Stimulated activated CD4-positive, alpha-beta T cell treated with anti-CD3 and anti-CD28 coated beads, Interleukin-4, amount 100 ng/mL, for 24 hours (primary cell): ENCODE measurements around the gene OCEL1.

Experiments used
- DNase-seq: peaks from one replicate; pipeline ENCODE4 v3.0.0-alpha.2; 2020

Gene OCEL1

GRCh38 chr19:17210296-17210695 lies 15.7 kb upstream of the OCEL1 start:
- no peak for DNase-seq

- DNase-seq: no peak
Measured at GRCh38 chr19:17211547-17212446, 14.2 kb upstream of the OCEL1 start.

GRCh38 chr19:17213334-17213733 lies 12.7 kb upstream of the OCEL1 start:
- no peak for DNase-seq

- DNase-seq: no peak
Measured at GRCh38 chr19:17214508-17215126, 11.4 kb upstream of the OCEL1 start.

GRCh38 chr19:17215127-17215971 lies 10.7 kb upstream of the OCEL1 start, which contains the start of gene USE1:
Gene USE1, plus strand, starts transcription at chr19:17215357. Its CDS starts 49 bp downstream, at chr19:17215406.
- DNase-seq: peak; percentile 89

GRCh38 chr19:17216058-17216670 lies 9.9 kb upstream of the OCEL1 start:
- DNase-seq: no peak

- no peak for DNase-seq
Measured at GRCh38 chr19:17219286-17219685, 6.7 kb upstream of the OCEL1 start.

- DNase-seq: peak; percentile 29
Measured at GRCh38 chr19:17220207-17220758, 5.7 kb upstream of the OCEL1 start.

GRCh38 chr19:17225053-17225452 lies 973 bp upstream of the OCEL1 start:
- DNase-seq: no peak

- no peak for DNase-seq
Measured at GRCh38 chr19:17227798-17228367, 1.9 kb downstream of the OCEL1 start.

- DNase-seq: no peak
Measured at GRCh38 chr19:17229890-17230289, 3.9 kb downstream of the OCEL1 start.

GRCh38 chr19:17232258-17232657 lies 6.2 kb downstream of the OCEL1 start:
- DNase-seq: no peak

- DNase-seq: peak; percentile 67
Measured at GRCh38 chr19:17234911-17235299, 8.9 kb downstream of the OCEL1 start.

- DNase-seq: peak; percentile 72
Measured at GRCh38 chr19:17235300-17235970, 9.4 kb downstream of the OCEL1 start.

GRCh38 chr19:17235971-17236777 lies 10.1 kb downstream of the OCEL1 start:
- DNase-seq: peak; percentile 22

- DNase-seq: no peak
Measured at GRCh38 chr19:17236811-17237543, 11.0 kb downstream of the OCEL1 start.

GRCh38 chr19:17237747-17238706 lies 12.0 kb downstream of the OCEL1 start:
- DNase-seq: no peak

- no peak for DNase-seq
Measured at GRCh38 chr19:17240062-17240752, 14.2 kb downstream of the OCEL1 start.
